Osteocyte (in vitro differentiated cells): ENCODE measurements around the gene FAM81B. TPM values are rescaled to one million over a fixed set of nuclear protein-coding genes. Genes with fewer than 3 reads are reported as not detected.
"Not testable (repeated sequence)": the region's sequence is repeated elsewhere in the genome, so short reads cannot be mapped to it uniquely, and the experiment has no call there.

Source experiments
- DNase-seq: peaks from one replicate; pipeline ENCODE4 v3.0.0; 2021; ENCODE audit warnings: mixed read lengths; ENCODE audit not compliant: unreplicated experiment; ENCODE audit errors: extremely low spot score
- H3K27ac Mint-ChIP-seq: one replicate; pipeline ENCODE4 v1.8.0; 2021; ENCODE audit warnings: mild to moderate bottlenecking, mixed read lengths; ENCODE audit not compliant: unreplicated experiment
- H3K27me3 Mint-ChIP-seq: one replicate; pipeline ENCODE4 v1.8.0; 2021; ENCODE audit warnings: mixed read lengths; ENCODE audit not compliant: unreplicated experiment
- H3K36me3 Mint-ChIP-seq: one replicate; pipeline ENCODE4 v1.8.0; 2021; ENCODE audit warnings: mixed read lengths; ENCODE audit not compliant: unreplicated experiment
- H3K4me1 Mint-ChIP-seq: one replicate; pipeline ENCODE4 v1.8.0; 2021; ENCODE audit warnings: mixed read lengths; ENCODE audit not compliant: unreplicated experiment
- H3K4me3 Mint-ChIP-seq: one replicate; pipeline ENCODE4 v1.8.0; 2021; ENCODE audit warnings: mild to moderate bottlenecking, moderate library complexity, mixed read lengths; ENCODE audit not compliant: unreplicated experiment
- H3K9me3 Mint-ChIP-seq: one replicate; pipeline ENCODE4 v1.8.0; 2021; ENCODE audit warnings: mixed read lengths; ENCODE audit not compliant: unreplicated experiment
- total RNA-seq: library from RNA; stranded (reverse); gene quantifications from 2 replicates; pipeline ENCODE4 v1.2.1, GENCODE V29; 2021
- TF ChIP-seq, protein P1 (sequence below): fragments of 200-600 bp; sonication (generic); IDR thresholded peaks from 2 replicates; pipeline ENCODE4 v1.5.0; 2021; ENCODE audit warnings: antibody characterized with exemption, mild to moderate bottlenecking, moderate library complexity

Gene FAM81B
- total RNA-seq, 1 donor from 2014 or later: not detected

- no peak overlapping the region for H3K4me3 Mint-ChIP-seq
- H3K36me3 Mint-ChIP-seq: no peaks in the 10 kb centered on the region
- peaks cover 17% of the 10 kb centered on the region for H3K9me3 Mint-ChIP-seq
- H3K27me3 Mint-ChIP-seq: peaks cover 24% of the 10 kb centered on the region
- DNase-seq: no peak
- TF ChIP-seq, protein P1, sequence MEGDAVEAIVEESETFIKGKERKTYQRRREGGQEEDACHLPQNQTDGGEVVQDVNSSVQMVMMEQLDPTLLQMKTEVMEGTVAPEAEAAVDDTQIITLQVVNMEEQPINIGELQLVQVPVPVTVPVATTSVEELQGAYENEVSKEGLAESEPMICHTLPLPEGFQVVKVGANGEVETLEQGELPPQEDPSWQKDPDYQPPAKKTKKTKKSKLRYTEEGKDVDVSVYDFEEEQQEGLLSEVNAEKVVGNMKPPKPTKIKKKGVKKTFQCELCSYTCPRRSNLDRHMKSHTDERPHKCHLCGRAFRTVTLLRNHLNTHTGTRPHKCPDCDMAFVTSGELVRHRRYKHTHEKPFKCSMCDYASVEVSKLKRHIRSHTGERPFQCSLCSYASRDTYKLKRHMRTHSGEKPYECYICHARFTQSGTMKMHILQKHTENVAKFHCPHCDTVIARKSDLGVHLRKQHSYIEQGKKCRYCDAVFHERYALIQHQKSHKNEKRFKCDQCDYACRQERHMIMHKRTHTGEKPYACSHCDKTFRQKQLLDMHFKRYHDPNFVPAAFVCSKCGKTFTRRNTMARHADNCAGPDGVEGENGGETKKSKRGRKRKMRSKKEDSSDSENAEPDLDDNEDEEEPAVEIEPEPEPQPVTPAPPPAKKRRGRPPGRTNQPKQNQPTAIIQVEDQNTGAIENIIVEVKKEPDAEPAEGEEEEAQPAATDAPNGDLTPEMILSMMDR: no peak
- no peaks in the 10 kb centered on the region for H3K4me1 Mint-ChIP-seq
- no peak overlapping the region for H3K27ac Mint-ChIP-seq
Measured at GRCh38 chr5:95358320-95358719, 32.8 kb upstream of the FAM81B start.

DNA sequence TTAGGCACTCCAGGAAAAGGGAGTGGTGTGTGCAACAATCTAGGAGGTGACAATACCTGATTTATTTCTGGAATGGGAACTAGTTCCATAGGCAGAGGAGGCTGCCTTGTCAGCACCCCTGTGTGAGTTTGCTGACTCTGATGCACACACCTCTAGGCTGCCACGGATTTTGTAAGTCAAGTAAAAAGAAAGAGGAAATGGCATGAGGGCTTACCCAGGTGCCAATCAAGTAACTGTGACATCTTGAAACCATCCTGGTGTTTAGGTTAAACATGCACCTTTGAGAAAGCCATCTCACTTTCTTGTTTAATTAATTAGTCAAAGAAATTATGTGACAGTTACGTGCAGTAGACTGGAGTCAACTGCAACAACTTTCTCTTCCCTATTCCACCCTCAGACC is 32.3 kb upstream of the FAM81B start:
- TF ChIP-seq, protein P1: no peak
- Mint-ChIP-seq H3K27ac (no peak overlapping the region), H3K27me3 (peaks cover 19% of the 10 kb centered on the region), H3K4me1 (no peaks in the 10 kb centered on the region), H3K9me3 (peaks cover 17% of the 10 kb centered on the region), H3K36me3 (no peaks in the 10 kb centered on the region), H3K4me3 (no peak overlapping the region)
- no peak for DNase-seq

GRCh38 chr5:95360667-95361066 is 30.5 kb upstream of the FAM81B start:
- not testable (repeated sequence) for H3K27ac Mint-ChIP-seq, H3K4me3 Mint-ChIP-seq, DNase-seq, H3K4me1 Mint-ChIP-seq, H3K36me3 Mint-ChIP-seq
- Mint-ChIP-seq H3K27me3 (peaks cover 14% of the 10 kb centered on the region), H3K9me3 (peaks cover 25% of the 10 kb centered on the region)

DNA sequence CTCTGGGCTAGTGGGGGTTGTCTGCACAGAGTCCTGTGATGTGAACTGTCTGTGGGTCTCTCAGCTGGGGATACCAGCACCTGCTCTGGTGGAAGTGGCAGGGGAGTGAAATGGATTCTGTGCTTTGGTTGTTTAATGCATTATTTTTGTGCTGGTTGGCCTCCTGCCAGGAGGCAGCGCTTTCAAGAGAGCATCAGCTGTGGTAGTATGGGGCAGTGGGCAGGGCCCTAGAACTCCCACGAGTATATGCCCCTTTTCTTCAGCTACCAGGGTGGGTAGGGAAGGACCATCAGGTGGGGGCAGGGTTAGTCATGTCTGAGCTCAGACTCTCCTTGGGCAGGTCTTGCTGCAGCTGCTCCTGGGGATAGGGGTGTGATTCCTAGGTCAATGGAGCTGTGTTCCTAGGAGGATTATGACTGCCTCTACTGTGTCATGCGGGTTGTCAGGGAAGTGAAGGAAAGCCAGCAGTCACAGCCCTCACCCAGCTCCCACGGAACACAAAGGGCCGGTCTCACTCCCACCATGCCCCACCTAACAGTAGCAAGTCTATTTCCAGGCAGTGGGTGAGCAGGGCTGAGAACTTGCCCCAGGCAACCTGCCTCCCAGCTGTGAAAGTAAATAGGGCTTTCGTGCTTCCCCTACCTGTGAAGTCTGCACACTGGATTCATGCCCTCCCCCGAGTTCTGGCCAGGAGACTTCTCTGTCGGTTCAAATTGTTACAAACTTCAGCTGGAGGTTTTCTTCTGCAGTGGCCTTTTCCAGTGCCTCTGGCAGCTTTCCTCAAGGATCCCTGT is 25.7 kb upstream of the FAM81B start:
- DNase-seq: no peak
- Mint-ChIP-seq H3K36me3 (no peaks in the 10 kb centered on the region), H3K4me3 (no peak overlapping the region), H3K27ac (no peak overlapping the region), H3K9me3 (peaks cover 19% of the 10 kb centered on the region), H3K4me1 (no peaks in the 10 kb centered on the region), H3K27me3 (peaks cover 25% of the 10 kb centered on the region)
- TF ChIP-seq, protein P1: no peak

GRCh38 chr5:95369782-95370181 is 21.4 kb upstream of the FAM81B start:
- Mint-ChIP-seq H3K4me1 (no peaks in the 10 kb centered on the region), H3K4me3 (no peak overlapping the region), H3K27ac (no peak overlapping the region), H3K27me3 (peaks cover 34% of the 10 kb centered on the region), H3K36me3 (no peaks in the 10 kb centered on the region), H3K9me3 (peaks cover 2% of the 10 kb centered on the region)
- TF ChIP-seq, protein P1: no peak
- DNase-seq: no peak
